ENCODE data around the gene HOXB4. TPM values are rescaled to one million over a fixed set of nuclear protein-coding genes. Genes with fewer than 3 reads are reported as not detected.

HOXB4 gene
- total and polyA plus RNA-seq, 2 of the 4 experiments (the other 2 are of a cell fraction): 2.0 to 8.5 TPM

DNA sequence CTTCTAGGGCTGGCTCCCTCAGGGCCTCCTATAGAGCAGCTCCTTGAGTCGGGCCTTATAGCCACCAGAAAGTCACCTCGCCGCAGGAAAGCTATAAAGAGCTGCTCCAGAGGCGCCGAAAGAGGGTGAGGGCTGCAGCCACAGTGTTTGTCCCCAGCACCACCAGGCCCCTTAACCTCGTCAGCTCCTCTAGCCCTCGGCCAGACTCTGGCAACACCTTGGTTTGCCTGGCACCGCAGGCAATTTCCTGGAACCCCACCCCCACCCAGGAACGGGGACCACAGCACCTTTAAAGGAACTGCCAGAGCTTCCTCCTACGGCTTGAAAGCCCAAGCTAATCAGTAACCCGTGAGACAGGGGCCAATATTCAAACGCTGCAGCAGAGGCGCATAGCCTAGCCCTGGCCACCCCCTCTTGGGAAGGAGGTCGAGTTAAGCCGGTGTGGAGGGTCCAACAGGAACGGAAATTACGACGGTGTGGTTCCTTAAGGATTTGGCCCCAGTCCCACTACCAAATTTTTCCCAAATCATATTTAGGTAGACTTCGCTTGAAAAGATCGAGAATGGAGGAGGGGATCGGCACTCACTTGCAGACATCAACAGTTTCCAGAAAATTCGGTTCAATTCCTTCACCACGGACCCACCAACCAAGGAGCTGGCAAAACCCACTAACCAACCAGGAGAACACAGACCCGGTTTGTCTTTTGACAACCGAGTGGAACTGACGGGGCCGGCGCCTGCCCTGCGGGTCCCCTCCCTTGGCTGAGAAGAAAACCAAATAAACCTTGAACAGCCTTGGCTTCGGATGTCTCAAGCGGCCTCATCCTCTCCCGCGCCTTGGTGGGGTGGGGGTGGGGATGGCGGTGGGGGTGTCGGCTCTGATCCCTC is 23.6 kb upstream of the HOXB4 start:
- H2BK120ac ChIP-seq (ENCODE audit: low read depth, low read length): no peak overlapping the region
- dilution Hi-C loops (cut with HindIII; ENCODE audit: low sequenced_read_pairs, unreplicated experiment) (no loop called here), intact Hi-C loops (cut with micrococcal nuclease) (no loop called here), in situ Hi-C loops (cut with MboI; ENCODE audit: low sequenced_read_pairs) (no loop called here)
- H3K9ac ChIP-seq (ENCODE audit: low read depth, low read length): no peak overlapping the region
- no peak overlapping the region for H3K23ac ChIP-seq (ENCODE audit: low read depth, low read length)
- no peak for ATAC-seq (ENCODE audit: low read depth)
- no peak overlapping the region; a peak in 1 of 4 replicates for H4K8ac ChIP-seq (ENCODE audit: low read depth in 2 of 2, low read length in 2 of 2)
- no peak overlapping the region for H3K56ac ChIP-seq (ENCODE audit: extremely low read depth, insufficient read depth, low read length)
- no peak overlapping the region for H2BK5ac ChIP-seq (ENCODE audit: low read depth, low read length, poor library complexity, severe bottlenecking)
- H3K27me3 ChIP-seq (ENCODE audit: control insufficient read depth, insufficient read depth, low read length): no peaks in the 10 kb centered on the region
- no peak overlapping the region for H3K4me3 ChIP-seq (ENCODE audit: insufficient read depth, low read depth, low read length)
- 0 out of 2 replicates have a peak, but pooled peaks cover 3% of the 10 kb centered on the region for H3K9me1 ChIP-seq (ENCODE audit: insufficient read depth, low read length)
- H2BK20ac ChIP-seq (ENCODE audit: low read depth, low read length): no peak overlapping the region
- TF ChIP-seq CHD1 (IDR thresholded peaks at IDR 0.05; ENCODE audit: low read depth, low read length): no peak
- TF ChIP-seq POLR2A (IDR thresholded peaks at IDR 0.05; ENCODE audit: low read depth, low read length): no peak
- no peak for TF ChIP-seq USF2 (IDR thresholded peaks at IDR 0.05; ENCODE audit: low read depth, low read length)
- TF ChIP-seq SMC3 (IDR thresholded peaks at IDR 0.05; ENCODE audit: low read depth, low read length): no peak
- no peak for TF ChIP-seq MAFK (IDR thresholded peaks at IDR 0.05; ENCODE audit: low read depth, low read length)
- BruUV-seq (replicated peaks): no TSS peak
- H2BK15ac ChIP-seq (ENCODE audit: low read depth, low read length): no peak overlapping the region
- no peak overlapping the region for H4K91ac ChIP-seq (ENCODE audit: insufficient read depth, low read depth, low read length)
- ChIA-PET CTCF (interaction anchor here (0.6 kb wide), 2 partner anchors 328 to 759 kb away, joined by 3 to 7 read pairs; no protein-coding TSS in a partner anchor), POLR2A (ENCODE audit: unreplicated experiment) (no interaction called here)
- WGBS, 2 experiments (ENCODE audit: extremely low coverage in 2 of 2, insufficient read length in 1 of 2): 94% methylated on average over 8 of the region's 35 CpGs; no CpG with 5 or more reads in 1 of the 2 experiments
- H3K18ac ChIP-seq (ENCODE audit: low read depth, low read length): no peak overlapping the region
- H3K36me3 ChIP-seq (ENCODE audit: control insufficient read depth, insufficient read depth, low read length): peaks cover 3% of the 10 kb centered on the region
- no peaks in the 10 kb centered on the region for H3K9me3 ChIP-seq (ENCODE audit: control insufficient read depth, insufficient read depth, low read length)
- peaks cover 9% of the 10 kb centered on the region for H4K20me1 ChIP-seq (ENCODE audit: insufficient read depth, low read length)
- no peak overlapping the region for H3K4me2 ChIP-seq (ENCODE audit: low read depth, low read length)
- no peak overlapping the region for H4K5ac ChIP-seq (ENCODE audit: low read depth, low read length)
- H3K4me1 ChIP-seq (ENCODE audit: control insufficient read depth, insufficient read depth, low read length): peaks cover 5% of the 10 kb centered on the region; the same call in 1 of the 2 replicates
- no peak overlapping the region for H3K27ac ChIP-seq (ENCODE audit: insufficient read depth, low read length)
- no peak for DNase-seq
- H2AK9ac ChIP-seq (replicated peaks; ENCODE audit: low read depth, low read length, poor library complexity): no peak overlapping the region
- H2AK5ac ChIP-seq (ENCODE audit: low read depth, low read length): no peak overlapping the region
- no peak overlapping the region for H3K4ac ChIP-seq (ENCODE audit: low read depth, low read length)
- H2AFZ ChIP-seq (replicated peaks; ENCODE audit: low read length, poor library complexity): no peak overlapping the region
- peaks cover 24 to 48% of the 10 kb centered on the region in 2 experiments; a peak in 3 of 4 replicates for H3K79me1 ChIP-seq (ENCODE audit: low read depth in 1 of 2, low read length in 2 of 2)
- H3K14ac ChIP-seq (replicated peaks; ENCODE audit: low read depth, low read length): no peak overlapping the region
